Prostate gland (tissue), 2 donors: ENCODE measurements around the gene PVR. TPM values are rescaled to one million over a fixed set of nuclear protein-coding genes. Genes with fewer than 3 reads are reported as not detected.
"Not testable (repeated sequence)": the region's sequence is repeated elsewhere in the genome, so short reads cannot be mapped to it uniquely, and the experiment has no call there.

Experiments used
- DNase-seq: peaks from one replicate; pipeline ENCODE4 v3.0.0-alpha.2; 2019; ENCODE audit warnings: low spot score
- H3K27ac ChIP-seq, 2 donors: fragments of 200-600 bp; sonication (generic); 2 replicates each; pipeline ENCODE4 v1.5.1; 2017 to 2019
- H3K27me3 ChIP-seq: fragments of 200-600 bp; sonication (generic); replicated peaks from 2 replicates; pipeline ENCODE4 v1.5.1; 2019; ENCODE audit not compliant: insufficient read depth
- H3K36me3 ChIP-seq, 2 donors: fragments of 200-600 bp; sonication (generic); 1 replicate in 1 of 2; 2 replicates in 1 of 2; pipeline versions ENCODE4 v1.5.1 to v1.8.1; 2017 to 2019
- H3K4me1 ChIP-seq: fragments of 200-600 bp; sonication (generic); replicated peaks from 2 replicates; pipeline ENCODE4 v1.5.1; 2019
- H3K4me3 ChIP-seq, 2 donors: fragments of 200-600 bp; sonication (generic); 2 replicates each; pipeline ENCODE4 v1.5.1; 2017 to 2019
- H3K9me3 ChIP-seq: fragments of 200-600 bp; sonication (generic); 2 replicates; pipeline ENCODE4 v1.5.1; 2017
- CTCF ChIP-seq, 4 experiments: fragments of 200-600 bp in 2 of 4; fragments of 450-650 bp in 2 of 4; sonication (generic) in 2 of 4; IDR thresholded peaks; 1 replicate in 3 of 4; 2 replicates in 1 of 4; pipeline ENCODE4 v1.5.1; 2016 to 2019; ENCODE audit warnings: antibody characterized with exemption in 4 of 4, mild to moderate bottlenecking in 2 of 4, moderate library complexity in 2 of 4
- POLR2A ChIP-seq: fragments of 450-650 bp; IDR thresholded peaks from one replicate; pipeline ENCODE4 v1.6.1; 2016; ENCODE audit warnings: antibody characterized with exemption, mild to moderate bottlenecking
- POLR2AphosphoS5 ChIP-seq: sonication (generic); formaldehyde crosslinking; IDR thresholded peaks from one replicate; pipeline ENCODE4 v1.6.1; 2017; ENCODE audit warnings: antibody characterized with exemption
- WGBS: methylation state at CpG from one replicate; pipeline ENCODE4 v1.1.5; 2018; 5-methylcytosine and 5-hydroxymethylcytosine counted together
- intact Hi-C: fragments of 100-400 bp; cut with DNase I; formaldehyde crosslinking; loops from one replicate; pipeline ENCODE4 v1.14.2; 2022
- total RNA-seq, 2 donors: library from RNA; depleted of rRNA; stranded (reverse); fragments of >200 nt; gene quantifications; one replicate each; pipeline ENCODE4 v1.1.0, GENCODE V29; 2016

The PVR gene
- total RNA-seq, 2 donors from 2014 or later: 30.1 to 35.6 TPM

GRCh38 chr19:44626048-44626624, 17.6 kb upstream of the PVR start:
- WGBS: 14% methylated on average over 1 of the region's 1 CpG
- no peaks in the 10 kb centered on the region for H3K36me3 ChIP-seq
- no peaks in the 10 kb centered on the region for H3K9me3 ChIP-seq
- no peak for TF ChIP-seq POLR2A
- no peak for TF ChIP-seq POLR2AphosphoS5
- TF ChIP-seq CTCF (IDR thresholded peaks at IDR 0.05): no peak
- intact Hi-C loops: no loop called here
- H3K4me1 ChIP-seq: no peaks in the 10 kb centered on the region
- H3K27me3 ChIP-seq: no peaks in the 10 kb centered on the region
- no peak for DNase-seq
- no peak overlapping the region for H3K4me3 ChIP-seq
- H3K27ac ChIP-seq: no peak overlapping the region

DNA sequence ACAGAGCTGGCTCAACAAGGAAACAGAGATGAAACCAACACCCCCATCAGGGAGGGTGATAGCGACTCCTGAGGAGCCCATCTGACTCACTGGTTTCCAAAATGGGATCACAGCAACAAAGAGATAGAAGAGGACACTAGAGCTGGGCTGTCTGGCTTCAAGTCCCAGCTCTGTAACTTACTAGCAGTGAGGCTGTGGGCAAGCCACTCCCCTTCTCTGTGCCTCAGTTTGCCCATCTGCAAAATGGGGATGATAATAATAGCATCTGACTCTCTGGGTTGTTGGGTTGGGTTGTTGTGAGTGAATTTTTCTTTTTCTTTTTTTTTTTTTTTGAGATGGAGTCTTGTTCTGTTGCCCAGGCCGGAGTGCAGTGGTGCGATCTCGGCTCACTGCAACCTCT, 16.1 kb upstream of the PVR start:
- H3K27ac ChIP-seq: no peak overlapping the region
- intact Hi-C loops: no loop called here
- H3K4me1 ChIP-seq: no peaks in the 10 kb centered on the region
- H3K27me3 ChIP-seq: no peaks in the 10 kb centered on the region
- TF ChIP-seq POLR2AphosphoS5 (no peak), CTCF (IDR thresholded peaks at IDR 0.05) (no peak), POLR2A (no peak)
- 94% methylated on average over 4 of the region's 4 CpGs for WGBS
- no peaks in the 10 kb centered on the region for H3K36me3 ChIP-seq
- H3K4me3 ChIP-seq: no peak overlapping the region
- no peak for DNase-seq
- H3K9me3 ChIP-seq: no peaks in the 10 kb centered on the region

DNA sequence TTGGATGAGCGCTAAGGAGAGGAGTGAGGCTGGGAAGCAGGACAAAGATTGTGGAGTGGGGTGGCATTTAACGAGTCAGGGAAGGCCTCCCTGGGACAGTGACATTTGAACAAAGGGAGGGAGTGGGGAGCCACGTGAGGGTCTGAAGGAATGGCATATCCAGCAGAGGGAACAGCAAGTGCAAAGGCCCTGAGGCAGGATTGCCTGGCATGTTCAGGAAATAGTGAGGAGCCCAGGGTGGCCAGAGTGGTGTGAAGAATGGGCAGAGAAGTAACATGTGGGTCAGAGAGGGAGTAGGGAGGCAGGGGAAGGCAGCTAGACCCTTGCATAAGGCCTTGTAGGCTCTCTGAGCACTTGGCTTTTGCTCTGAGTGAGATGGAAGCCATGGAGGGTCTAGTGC, 14.9 kb upstream of the PVR start:
- intact Hi-C loops: no loop called here
- WGBS: 79% methylated on average over 3 of the region's 3 CpGs
- no peak overlapping the region for H3K27ac ChIP-seq
- no peaks in the 10 kb centered on the region for H3K4me1 ChIP-seq
- TF ChIP-seq POLR2AphosphoS5: no peak
- TF ChIP-seq CTCF (IDR thresholded peaks at IDR 0.05): no peak
- no peak for TF ChIP-seq POLR2A
- H3K4me3 ChIP-seq: no peak overlapping the region
- H3K36me3 ChIP-seq: no peaks in the 10 kb centered on the region
- DNase-seq: no peak
- no peaks in the 10 kb centered on the region for H3K9me3 ChIP-seq
- H3K27me3 ChIP-seq: no peaks in the 10 kb centered on the region

- H3K4me3 ChIP-seq, H3K27me3 ChIP-seq, H3K36me3 ChIP-seq, DNase-seq, H3K9me3 ChIP-seq, intact Hi-C loops, H3K27ac ChIP-seq, H3K4me1 ChIP-seq: not testable (repeated sequence)
- WGBS: 87% methylated on average over 8 of the region's 8 CpGs
These were observed 12.1 kb upstream of the PVR start for GRCh38 chr19:44631611-44632010.

- H3K4me3 ChIP-seq, intact Hi-C loops, DNase-seq, H3K4me1 ChIP-seq, H3K9me3 ChIP-seq, H3K27me3 ChIP-seq, H3K27ac ChIP-seq, H3K36me3 ChIP-seq: not testable (repeated sequence)
- 29% methylated on average over 5 of the region's 5 CpGs for WGBS
These were observed 9.7 kb upstream of the PVR start for GRCh38 chr19:44634058-44634457.

- H3K9me3 ChIP-seq: no peaks in the 10 kb centered on the region
- no peaks in the 10 kb centered on the region for H3K36me3 ChIP-seq
- no peaks in the 10 kb centered on the region for H3K27me3 ChIP-seq
- H3K4me1 ChIP-seq: no peaks in the 10 kb centered on the region
- no peak for TF ChIP-seq POLR2A
- no peak overlapping the region for H3K4me3 ChIP-seq
- DNase-seq: no peak
- 93% methylated on average over 2 of the region's 2 CpGs for WGBS
- H3K27ac ChIP-seq: no peak overlapping the region
- intact Hi-C loops: no loop called here
These were observed 8.9 kb upstream of the PVR start for GRCh38 chr19:44634785-44635184.
